Fibroblast of peridontal ligament (primary cell): ENCODE data around the gene HYAL2.

ENCODE experiments used
- DNase-seq: peaks from one replicate; pipeline ENCODE4 v3.0.0-alpha.2; 2010; ENCODE audit errors: extremely low read depth

HYAL2 gene

DNA sequence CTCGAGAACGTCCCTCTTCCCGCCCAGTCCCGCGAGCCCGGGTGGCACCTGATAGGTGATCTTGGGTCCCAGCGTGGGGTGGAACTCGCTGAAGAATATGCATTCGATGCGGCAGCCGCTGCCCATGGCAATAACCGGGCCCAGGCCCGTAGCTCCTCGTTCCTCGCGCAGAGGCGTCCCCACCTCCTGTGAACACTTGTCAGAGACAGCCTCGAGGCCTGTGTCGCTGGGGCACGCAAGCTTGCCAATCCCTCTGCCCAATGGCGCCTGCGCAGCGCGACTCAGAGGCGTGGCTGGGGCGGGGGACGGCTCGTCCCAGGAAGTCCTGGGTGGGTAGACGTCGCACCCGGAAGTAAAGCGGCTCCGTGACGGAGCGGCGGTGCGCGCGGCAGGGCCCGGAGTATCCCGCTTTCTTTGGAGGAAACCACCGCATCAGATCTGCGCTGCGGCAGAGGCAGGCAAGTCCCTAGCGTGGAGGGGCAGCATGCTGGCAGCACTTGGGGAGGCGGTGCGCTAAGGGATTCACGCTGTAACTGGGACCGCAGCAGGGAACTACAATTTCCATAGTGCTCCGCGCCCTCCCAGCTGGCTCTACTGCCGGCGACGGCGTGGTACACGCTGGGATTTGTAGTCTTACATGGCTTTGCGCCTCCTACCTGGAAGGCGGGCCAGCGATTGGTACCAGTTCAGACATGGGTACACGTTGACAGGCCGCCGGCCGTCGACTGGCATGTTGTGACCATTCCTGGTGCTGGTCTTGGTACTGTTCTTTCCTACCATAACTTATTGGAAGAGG lies 28.2 kb upstream of the HYAL2 start, which contains the start of the genes CYB561D2 and NPRL2:
Gene CYB561D2 (plus strand): TSS at position 336 of the 796 bp plus-strand sequence. CDS start 572 bp downstream, outside the sequence.
Gene NPRL2 (minus strand): TSS at position 249 of the 796 bp plus-strand sequence. CDS start 123 bp downstream, at position 126.
- peak; percentile 84 for DNase-seq

DNA sequence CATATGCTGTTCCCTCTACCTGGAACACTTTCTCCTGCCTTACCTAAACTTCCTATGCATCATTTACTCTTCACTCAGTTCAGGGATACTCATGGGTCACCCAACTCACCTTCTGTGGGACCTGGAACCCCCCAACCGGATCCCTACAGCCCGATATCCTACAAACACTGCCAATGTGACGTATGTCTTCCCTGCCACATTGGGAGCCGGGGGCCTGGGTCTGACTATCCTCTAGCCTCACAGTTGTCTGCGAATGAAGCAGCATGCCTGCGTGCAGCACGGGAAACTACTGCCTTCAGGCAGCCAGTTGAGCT lies 27.6 kb upstream of the HYAL2 start:
- DNase-seq: no peak

DNA sequence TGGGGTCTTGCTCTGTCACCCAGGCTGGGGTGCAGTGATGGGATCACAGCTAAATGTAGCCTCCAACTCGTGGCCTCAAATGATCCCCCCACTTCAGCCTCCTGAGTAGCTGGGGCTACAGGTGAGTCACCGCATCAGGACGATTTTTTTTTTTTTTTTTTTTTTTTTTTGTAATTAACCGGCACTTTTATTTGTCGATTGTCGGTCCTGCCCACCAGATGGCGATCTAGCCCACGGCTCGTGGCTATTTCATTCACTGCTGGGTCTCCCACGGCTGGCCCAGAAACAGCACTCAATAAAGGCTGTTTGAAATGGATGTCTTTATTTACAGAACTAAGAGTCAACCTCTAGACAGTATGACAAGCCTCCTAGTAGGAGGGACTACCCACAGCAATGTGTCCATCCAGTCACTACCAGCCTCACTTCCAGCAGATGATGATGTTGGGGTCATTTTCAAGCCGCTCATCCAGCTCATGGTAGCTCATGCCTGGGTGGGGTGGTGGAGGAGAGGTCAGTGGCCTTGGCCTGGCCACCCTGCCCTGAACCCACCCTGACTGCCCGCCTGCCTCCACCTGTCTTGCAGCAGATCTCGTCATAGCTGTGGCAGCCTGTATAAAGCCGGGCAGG lies 24.8 kb upstream of the HYAL2 start:
- DNase-seq: peak; percentile 73

- DNase-seq: peak; percentile 38
Observed at GRCh38 chr3:50345586-50346234, 23.2 kb upstream of the HYAL2 start, which contains the start of gene ZMYND10. Gene ZMYND10, minus strand, starts transcription at chr3:50345732. Its CDS starts 153 bp downstream, at chr3:50345579.

DNA sequence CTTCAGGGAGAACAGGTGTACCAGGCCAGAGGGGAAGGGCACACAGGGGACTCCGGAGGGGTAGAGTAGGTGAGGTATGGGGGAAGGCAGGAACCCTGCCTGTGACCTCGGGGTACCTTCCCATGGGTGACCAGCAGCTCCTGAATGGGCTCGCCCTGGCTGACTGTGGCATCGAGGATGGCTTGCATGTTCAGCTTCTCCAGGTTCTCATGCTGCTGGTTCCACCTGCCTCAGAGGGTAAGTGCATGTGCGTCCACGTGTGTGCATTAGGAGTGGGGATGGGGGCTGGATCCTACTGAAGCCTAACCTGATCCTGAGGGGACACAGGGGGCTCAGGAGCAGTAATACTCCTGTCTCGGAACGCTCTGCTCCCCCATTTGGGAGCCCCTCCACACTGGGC lies 22.5 kb upstream of the HYAL2 start:
- DNase-seq: no peak

GRCh38 chr3:50342813-50343633 lies 20.5 kb upstream of the HYAL2 start:
- no peak for DNase-seq

DNA sequence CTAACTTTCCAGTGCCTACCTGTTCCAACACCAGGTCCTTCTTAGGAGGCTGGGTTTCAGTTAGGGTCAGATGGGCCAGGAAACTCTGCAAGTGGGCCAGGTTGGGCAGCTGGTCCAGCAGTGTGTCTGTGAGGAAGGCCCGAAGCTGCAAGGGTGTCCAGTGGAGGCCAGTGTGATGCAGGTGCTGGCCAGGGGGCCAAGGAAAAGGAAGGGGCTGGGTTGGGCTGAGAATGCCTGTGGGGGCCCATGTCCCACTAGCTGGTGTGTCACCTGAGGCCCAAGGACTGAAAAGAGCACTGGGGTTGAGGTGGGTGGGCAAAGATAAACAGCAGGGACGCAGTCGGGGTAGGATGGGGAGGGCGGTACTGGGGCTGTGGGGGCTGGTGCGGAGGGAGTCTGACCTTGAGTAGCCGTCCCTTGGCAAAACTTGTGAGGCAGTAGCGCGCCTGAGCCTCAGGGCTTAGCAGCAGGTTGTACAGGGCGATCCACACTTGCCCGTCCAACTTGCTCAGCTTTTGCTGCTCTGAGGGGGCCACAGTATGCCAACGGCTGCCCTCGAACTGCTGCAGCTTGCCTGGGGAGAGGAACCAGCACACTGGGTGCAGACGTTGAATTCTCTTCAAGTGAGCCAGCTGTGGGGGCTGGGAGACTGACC lies 19.6 kb upstream of the HYAL2 start:
- no peak for DNase-seq

GRCh38 chr3:50341537-50341936 lies 19.0 kb upstream of the HYAL2 start:
- no peak for DNase-seq

DNA sequence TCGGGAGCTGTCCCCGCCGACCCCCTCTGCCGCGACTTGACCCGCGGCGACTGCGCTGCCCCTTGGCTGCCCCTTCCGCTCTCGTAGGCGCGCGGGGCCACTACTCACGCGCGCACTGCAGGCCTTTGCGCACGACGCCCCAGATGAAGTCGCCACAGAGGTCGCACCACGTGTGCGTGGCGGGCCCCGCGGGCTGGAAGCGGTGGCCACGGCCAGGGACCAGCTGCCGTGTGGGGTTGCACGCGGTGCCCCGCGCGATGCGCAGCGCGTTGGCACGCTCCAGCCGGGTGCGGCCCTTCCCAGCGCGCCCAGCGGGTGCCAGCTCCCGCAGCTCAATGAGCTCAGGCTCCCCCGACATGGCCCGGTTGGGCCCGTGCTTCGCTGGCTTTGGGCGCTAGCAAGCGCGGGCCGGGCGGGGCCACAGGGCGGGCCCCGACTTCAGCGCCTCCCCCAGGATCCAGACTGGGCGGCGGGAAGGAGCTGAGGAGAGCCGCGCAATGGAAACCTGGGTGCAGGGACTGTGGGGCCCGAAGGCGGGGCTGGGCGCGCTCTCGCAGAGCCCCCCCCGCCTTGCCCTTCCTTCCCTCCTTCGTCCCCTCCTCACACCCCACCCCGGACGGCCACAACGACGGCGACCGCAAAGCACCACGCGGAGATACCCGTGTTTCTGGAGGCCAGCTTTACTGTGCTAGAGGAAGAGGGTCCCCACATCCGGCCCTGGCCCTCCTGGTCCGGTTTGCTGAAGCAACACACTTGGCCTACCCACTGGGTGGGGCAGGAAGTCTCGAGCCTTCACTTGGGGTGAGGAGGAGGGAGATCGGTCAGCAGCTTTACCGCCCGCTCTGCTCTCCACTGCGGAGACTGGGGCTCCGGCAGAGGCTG lies 18.1 kb upstream of the HYAL2 start, which contains the start of gene RASSF1:
Gene RASSF1 (minus strand): TSS at position 389 of the 882 bp plus-strand sequence. CDS start 31 bp downstream, at position 358.
- peak; percentile 37 for DNase-seq

DNA sequence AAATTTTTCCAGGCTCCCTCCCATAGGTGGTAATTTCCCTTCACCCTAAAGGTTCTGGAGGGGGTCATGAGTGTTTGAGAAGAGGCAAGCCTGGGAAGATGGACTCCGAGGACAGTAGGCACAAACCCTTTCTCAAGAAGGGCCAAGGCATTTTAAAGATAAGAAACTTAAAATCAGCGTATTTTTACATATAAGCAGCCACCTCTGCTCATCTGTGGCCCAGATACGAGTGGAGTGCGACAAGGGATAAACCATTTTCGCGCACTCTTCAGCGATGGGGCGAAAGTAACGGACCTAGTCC lies 17.6 kb upstream of the HYAL2 start:
- DNase-seq: no peak

DNA sequence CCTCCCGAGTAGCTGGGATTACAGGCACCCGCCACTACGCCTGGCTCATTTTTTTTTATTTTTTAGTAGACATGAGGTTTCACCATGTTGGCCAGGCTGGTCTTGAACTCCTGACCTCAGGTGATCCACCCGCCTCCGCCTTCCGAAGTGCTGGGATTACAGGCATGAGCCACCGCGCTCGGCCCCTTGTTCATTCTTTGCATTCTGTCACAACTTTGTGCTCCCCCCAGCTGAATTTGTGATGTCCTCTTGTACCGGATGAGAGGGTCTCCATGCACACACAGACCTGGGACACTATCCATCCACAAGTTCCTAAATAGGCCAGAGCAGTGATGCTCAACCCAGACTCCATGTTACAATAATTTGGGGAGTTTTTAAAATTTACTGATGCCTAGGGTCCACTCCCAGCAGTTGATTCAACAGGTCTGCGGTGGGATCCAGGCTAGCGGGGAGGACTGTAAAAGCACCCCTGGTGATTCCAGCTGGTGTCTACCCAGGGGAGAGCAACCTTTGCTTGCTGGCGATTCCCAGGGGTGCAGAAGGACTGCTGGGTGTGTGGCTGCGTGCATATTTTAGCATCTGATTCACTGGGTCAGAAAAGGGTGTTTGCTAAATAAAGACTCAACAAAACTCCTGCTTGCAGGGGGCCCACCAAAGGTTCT lies 17.1 kb upstream of the HYAL2 start:
- peak; percentile 36 for DNase-seq

DNA sequence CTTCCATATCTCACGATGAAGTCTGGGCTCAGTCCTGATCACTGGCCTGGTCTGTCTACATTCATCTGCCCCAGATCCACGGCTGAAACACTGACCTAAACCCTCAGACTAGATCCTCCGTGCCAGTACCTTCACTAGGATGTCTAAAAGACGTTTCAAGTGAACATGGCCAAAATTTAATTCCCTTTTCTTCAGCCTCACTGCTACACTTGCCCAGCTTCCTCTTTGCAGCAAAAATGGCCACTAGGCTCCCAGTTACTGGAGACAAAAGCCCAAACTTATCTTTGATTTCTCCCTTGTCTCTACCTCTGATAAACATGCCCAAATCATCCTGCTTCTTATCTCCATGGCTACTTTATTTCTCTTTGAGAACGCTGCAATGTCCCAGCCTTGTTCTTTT lies 16.4 kb upstream of the HYAL2 start:
- no peak for DNase-seq

DNA sequence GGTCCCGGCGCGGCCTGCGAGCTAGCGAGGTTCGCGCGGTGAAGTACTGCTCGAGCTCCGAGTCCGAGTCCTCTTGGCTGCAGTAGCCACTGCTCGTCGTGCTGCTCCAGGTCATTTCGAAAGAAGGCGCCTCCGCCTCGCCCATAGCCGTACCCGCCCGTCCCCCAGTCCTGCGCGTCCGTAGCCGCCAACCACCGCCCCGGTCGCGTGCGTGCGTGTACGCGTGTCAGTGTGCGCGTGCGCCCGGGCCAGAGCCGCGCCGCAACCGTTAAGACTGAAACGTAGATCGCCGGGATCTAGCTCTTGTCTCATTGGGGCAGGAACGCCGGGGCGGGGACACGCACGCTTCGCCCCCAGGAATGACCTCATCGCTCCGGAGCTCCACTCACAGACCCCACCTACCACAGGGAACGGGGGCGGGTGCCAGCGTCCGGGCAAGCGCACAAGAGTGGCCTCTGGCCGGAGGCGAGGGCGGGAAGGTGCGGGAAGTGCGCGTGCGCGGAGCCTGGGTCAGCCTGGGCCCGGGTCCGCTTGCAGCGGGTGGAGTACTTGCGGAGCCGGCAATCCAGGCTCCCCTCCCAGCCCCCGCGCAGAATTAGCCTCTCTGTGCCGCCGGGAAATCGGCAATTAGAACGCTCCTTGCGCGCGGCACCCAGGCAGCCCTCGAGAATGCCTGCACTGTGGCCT lies 14.8 kb upstream of the HYAL2 start:
- peak; percentile 99 for DNase-seq

DNA sequence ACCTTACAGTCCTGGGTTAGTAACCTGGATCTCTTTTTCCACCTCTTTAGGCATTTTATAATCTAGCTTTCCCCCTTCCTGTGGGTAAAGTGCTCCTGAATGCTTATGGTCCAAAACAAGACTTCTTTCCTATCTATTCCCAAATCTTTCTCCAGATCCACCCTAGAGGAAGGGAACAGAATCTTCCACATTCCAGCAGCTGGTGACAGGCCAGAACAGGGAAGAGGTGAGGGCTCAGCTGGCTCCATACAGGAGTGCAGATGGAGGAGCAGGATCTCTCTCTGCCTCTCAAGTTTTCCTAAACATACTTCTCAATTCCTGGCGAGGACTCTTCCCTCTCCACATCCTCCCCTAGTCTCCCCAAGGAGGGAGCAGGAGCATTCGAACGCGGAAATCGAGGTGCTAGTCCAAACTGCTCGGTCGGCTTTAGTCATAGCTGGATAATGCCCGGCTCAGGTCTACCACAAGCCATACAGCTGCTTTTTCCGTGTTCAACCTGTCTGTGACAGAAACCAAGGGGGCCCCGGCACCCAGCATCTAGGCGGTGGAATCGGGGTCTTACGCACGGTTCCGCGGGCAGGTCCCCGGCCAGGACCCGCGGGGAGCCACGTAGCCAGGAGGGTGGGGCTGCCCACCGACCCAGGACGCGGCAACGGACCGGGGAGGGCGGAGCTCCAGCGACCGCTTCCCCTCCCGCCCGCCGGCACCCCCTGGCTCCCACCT lies 14.1 kb upstream of the HYAL2 start:
- peak; percentile 30 for DNase-seq

DNA sequence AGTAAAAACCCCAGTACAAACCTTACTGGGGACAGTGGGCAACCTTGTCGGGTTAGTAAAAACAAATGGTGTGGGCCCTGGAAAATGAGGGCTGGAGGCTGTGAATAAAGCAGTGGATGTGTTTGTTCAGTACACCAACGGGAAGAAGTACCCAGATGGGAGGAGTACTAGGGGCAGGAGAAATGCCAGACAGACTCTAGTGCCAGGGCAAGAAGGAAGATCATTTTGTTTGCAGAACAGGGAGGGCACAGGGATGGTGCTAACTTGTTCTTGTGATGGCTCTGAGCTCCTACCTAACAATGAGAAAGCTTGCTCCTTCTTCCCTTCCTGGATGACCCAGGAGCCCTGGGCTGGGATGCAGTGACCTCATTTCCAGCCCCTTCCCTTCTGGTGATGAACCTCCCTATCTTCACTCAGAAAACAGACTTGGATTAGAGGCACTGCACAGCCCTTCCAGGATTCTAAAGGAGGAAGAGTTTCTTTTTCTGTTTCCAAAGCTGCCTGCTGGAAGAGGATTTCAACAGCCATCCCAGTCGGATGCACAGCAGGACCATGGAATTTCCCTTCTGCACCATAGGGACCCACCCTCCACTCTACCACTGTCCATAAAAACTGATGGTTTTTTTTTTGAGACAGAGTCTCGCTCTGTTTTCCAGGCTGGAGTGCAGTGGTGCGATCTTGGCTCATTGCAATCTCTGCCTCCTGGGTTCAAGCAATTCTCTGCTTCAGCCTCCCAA lies 12.0 kb upstream of the HYAL2 start:
- no peak for DNase-seq

- DNase-seq: peak; percentile 51
Observed at GRCh38 chr3:50333744-50334328, 11.3 kb upstream of the HYAL2 start.

- no peak for DNase-seq
Observed at GRCh38 chr3:50331364-50331907, 8.9 kb upstream of the HYAL2 start.
